C4-2B (cell line): ENCODE results near the gene PRKG2.

ENCODE experiments used
- H3K27ac ChIP-seq: fragments of 450-650 bp; 2 replicates; pipeline ENCODE4 v1.5.1; 2017
- CTCF ChIP-seq: fragments of 450-650 bp; conservative IDR thresholded peaks from 2 replicates; pipeline ENCODE4 v1.5.1; 2017; ENCODE audit warnings: mild to moderate bottlenecking
- ZFX ChIP-seq: fragments of 450-650 bp; IDR thresholded peaks from 2 replicates; pipeline ENCODE4 v1.6.1; 2017

The PRKG2 gene

GRCh38 chr4:81102107-81102506 lies 112.9 kb downstream of the PRKG2 start:
- H3K27ac ChIP-seq: no peak overlapping the region
- TF ChIP-seq CTCF: no peak
- TF ChIP-seq ZFX: no peak

- TF ChIP-seq CTCF (no peak), ZFX (no peak)
- H3K27ac ChIP-seq: no peak overlapping the region
Measured at GRCh38 chr4:81096566-81096965, 118.5 kb downstream of the PRKG2 start.

GRCh38 chr4:81095389-81095788 lies 119.6 kb downstream of the PRKG2 start:
- no peak overlapping the region for H3K27ac ChIP-seq
- TF ChIP-seq ZFX: no peak
- no peak for TF ChIP-seq CTCF

- H3K27ac ChIP-seq: no peak overlapping the region
- no peak for TF ChIP-seq CTCF
- TF ChIP-seq ZFX: no peak
Measured at GRCh38 chr4:81093720-81094401, 121.2 kb downstream of the PRKG2 start.

- TF ChIP-seq ZFX: no peak
- no peak for TF ChIP-seq CTCF
- no peak overlapping the region for H3K27ac ChIP-seq
Measured at GRCh38 chr4:81085979-81086378, 129.0 kb downstream of the PRKG2 start.

- TF ChIP-seq ZFX (no peak), CTCF (no peak)
Measured at GRCh38 chr4:81085291-81085690, 129.7 kb downstream of the PRKG2 start.

GRCh38 chr4:81084634-81085033 lies 130.4 kb downstream of the PRKG2 start:
- TF ChIP-seq ZFX (no peak), CTCF (no peak)
- no peak overlapping the region for H3K27ac ChIP-seq

More at GRCh38 chr4:81085291-81085690, 129.7 kb downstream of the PRKG2 start:
- no peak overlapping the region for H3K27ac ChIP-seq
